ENCODE data around the gene STARD8.

Gene STARD8

GRCh38 chrX:68749426-68749825, 102.0 kb downstream of the STARD8 start:
- DNase-seq (ENCODE audit: low read depth in 3 of 3): no peak

GRCh38 chrX:68750316-68750715, 102.8 kb downstream of the STARD8 start:
- DNase-seq (ENCODE audit: low read depth in 3 of 3): no peak

- DNase-seq (ENCODE audit: low read depth in 3 of 3): no peak
These were observed 103.9 kb downstream of the STARD8 start for GRCh38 chrX:68751372-68751771.

- DNase-seq (ENCODE audit: low read depth in 3 of 3): no peak
These were observed 105.8 kb downstream of the STARD8 start for GRCh38 chrX:68753218-68753617.

GRCh38 chrX:68754406-68754805, 106.9 kb downstream of the STARD8 start:
- DNase-seq (ENCODE audit: low read depth in 3 of 3): no peak

GRCh38 chrX:68755616-68756125, 108.2 kb downstream of the STARD8 start:
- DNase-seq (ENCODE audit: low read depth in 3 of 3): no peak

- DNase-seq (ENCODE audit: low read depth in 3 of 3): no peak
These were observed 109.9 kb downstream of the STARD8 start for GRCh38 chrX:68757331-68757730.

GRCh38 chrX:68757731-68758130, 110.3 kb downstream of the STARD8 start:
- no peak for DNase-seq (ENCODE audit: low read depth in 3 of 3)

GRCh38 chrX:68758671-68759070, 111.2 kb downstream of the STARD8 start:
- no peak for DNase-seq (ENCODE audit: low read depth in 3 of 3)

GRCh38 chrX:68761086-68761485, 113.6 kb downstream of the STARD8 start:
- DNase-seq (ENCODE audit: low read depth in 3 of 3): no peak

- no peak for DNase-seq (ENCODE audit: low read depth in 3 of 3)
These were observed 115.3 kb downstream of the STARD8 start for GRCh38 chrX:68762766-68763165.

- DNase-seq (ENCODE audit: low read depth in 3 of 3): no peak
These were observed 116.0 kb downstream of the STARD8 start for GRCh38 chrX:68763481-68763880.
